ENCODE measurements around the gene DNAAF5.

DNAAF5 gene

GRCh38 chr7:770741-771166 lies 44.3 kb downstream of the DNAAF5 start:
- no peak for DNase-seq

DNA sequence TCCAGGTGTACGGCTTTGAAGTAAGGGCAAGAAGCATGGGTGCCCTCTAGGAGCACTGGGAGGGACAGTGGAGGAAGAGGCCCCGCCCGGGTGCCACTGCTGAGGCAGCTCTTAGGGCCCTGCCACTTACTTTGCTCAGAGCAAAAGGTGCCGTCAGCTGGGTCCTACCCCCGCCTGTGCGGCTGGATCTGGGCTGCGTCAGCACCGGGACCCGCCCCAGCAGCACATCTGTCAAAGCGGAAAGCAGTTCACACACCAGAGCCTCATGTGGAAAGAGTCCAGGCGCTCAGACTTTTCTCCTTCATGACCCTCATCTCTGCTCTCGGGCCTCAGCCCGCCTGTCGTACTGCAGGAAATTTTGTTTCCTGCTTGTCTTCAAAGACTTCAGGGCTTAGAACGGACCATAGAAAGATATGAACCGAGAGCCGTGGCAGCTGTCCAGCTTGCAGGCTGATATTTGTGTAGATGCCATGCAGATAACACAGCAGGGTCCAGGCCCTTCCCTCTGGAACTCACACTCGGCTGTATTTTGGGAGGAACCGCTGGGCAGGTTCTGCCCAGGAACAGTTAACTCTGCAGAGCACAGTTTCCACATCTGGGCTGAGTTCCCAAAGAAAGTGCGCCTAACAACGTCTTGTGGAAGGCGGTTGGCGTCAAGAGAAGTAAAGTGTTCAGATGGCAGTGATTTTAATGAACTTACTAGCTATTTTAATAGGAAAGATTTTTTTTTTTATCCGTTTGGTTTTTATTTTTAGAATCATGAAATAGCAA lies 44.9 kb downstream of the DNAAF5 start:
- DNase-seq, result no peak

GRCh38 chr7:772005-772294 lies 45.5 kb downstream of the DNAAF5 start:
- DNase-seq, result no peak

DNA sequence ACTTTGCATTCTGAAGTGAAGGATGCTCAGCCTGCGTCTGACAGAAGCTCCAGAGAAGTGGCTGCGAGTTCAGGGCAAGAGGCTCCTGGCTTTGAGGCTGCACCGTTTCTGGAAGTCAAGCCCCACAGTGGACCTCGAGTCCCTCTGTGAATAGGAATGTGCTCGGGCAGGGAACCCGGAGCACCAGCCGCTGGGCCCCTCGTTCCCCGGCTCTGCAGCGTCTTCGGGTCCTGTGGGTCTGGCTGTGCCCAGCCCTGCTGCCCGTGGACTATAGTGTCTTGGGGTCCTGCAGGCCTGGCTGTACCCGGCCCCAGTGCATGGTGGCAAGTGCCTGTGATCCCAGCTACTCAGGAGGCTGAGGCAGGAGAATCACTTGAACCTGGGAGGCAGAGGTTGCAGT lies 45.9 kb downstream of the DNAAF5 start:
- DNase-seq, result no peak

GRCh38 chr7:772861-773621 lies 46.5 kb downstream of the DNAAF5 start:
- DNase-seq, result no peak

DNA sequence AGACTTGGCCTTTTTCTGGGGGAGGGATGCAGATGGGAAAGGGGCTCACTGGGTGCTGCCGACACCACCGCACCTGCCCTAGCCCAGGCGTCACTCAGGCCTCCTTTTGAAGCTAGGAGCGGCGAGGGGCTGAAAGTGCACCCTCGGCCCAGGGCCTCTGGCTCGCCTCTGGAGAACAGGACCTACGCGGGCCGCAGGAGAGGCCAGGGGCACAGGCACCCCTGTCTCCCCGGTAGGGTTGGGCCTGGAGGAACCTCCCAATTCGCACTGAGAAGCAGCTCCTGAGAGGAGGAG lies 47.1 kb downstream of the DNAAF5 start:
- DNase-seq, result no peak

DNA sequence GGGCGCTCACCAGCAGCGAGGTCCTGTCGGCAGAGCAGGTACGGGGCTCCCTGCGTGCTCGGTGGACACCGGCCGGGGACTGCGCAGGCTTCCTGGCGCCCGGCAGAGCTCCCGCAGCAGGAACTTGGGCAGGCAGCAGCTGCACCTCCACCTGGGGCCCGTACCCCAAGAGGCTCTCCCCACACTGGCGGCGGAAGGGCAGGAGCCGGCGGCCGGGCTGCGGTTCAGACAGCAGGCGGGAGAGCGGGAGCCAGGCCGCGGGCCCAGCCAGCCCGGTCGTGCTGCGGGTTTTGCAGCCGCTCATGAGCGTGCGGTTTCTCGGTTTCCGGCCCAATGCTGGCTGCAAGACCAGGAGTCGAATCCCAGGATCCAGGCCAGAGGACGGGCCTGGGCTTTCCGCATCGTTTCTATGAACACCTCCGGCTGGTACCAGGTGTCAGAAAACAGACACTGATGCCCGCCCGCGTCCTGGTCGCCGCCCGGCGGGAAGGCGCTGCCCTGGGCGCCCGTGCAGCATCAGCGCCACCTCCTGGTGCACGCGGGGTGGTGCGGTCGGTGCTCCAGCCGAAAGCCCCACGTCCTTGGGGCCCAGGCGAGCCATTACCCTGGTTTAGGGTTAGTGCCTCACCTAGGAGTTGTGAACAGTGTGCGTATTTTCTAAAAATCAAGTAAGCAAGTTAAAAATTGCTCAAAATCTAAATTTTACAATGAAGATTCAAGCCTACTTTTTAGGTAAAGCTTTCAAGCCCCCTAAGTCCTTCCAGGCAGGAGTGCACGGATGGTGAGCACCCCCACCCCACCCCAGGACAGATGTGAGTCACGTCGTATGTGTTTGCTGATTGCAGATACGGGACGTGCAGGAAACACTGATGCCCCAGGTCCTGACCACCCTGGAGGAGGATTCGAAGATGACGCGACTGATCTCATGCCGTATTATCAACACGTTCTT lies 47.9 kb downstream of the DNAAF5 start:
- peak; percentile 71 for DNase-seq

DNA sequence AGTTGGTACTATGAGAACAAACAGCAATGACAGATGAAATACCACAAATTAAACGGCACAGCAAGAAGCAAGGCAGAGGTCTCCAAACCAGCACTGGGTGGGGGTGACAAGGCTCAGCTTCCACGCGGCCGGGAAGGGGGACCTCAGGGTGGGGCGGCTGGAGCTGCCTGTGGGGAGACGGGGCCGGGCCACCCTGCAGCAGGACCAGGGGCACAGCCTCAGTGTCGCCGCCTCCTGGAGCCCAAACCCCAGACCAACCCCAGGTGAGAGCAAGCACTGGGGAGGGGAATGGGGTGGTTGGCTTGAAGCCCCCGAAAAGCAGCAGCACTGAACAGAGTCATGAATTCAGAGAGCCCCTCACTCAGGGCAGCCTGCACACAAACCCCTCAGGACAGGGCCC lies 49.9 kb downstream of the DNAAF5 start:
- no peak for DNase-seq

- DNase-seq, result no peak
Measured at GRCh38 chr7:776992-777727, 50.7 kb downstream of the DNAAF5 start.

DNA sequence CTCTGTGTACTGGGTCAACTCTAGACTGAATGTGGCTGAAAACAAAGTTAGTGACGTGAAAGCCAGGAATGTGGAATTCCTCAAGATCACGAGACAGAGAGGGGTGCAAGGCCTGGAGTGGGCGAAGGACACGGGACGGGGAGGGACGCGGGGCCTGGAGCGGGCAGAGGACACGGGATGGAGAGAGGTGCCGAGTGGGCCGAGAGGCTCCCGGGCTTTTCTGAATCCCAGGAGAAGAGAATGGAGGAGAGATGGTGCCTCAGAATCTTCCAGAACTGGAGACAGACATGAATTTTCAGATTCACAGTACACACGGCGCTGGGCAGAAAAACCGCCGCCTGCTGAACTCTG lies 51.2 kb downstream of the DNAAF5 start:
- DNase-seq, result no peak

DNA sequence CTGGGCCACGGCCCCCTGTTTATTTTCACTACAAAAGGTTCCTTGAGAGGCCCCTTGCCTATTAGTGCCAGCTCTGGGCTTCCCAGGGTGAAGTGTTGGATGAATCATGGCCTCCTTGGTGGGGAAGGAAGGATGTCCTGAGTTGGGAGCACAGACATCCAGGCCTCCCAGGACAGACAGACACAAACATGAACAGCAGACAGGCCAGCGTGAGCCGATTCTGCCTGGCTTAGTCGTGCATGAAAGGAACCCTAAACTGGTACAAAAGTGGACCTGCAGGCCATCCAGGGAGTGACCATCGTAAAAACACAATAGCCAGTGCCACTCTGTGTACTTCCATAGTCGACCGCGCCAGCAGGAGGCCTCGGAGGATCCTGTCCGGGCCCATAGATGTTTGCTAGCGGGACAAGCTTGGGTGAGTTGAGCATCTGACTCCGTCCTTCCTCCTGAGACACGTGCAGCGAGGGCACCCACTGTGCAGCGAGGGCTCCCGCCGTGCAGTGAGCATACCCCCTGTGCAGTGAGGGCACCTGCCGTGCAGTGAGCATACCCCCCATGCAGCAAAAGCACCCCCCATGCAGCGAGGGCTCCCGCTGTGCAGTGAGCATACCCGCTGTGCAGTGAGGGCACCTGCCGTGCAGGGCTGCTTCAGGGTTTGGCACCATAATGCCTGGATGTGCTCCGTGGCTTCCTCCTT lies 51.9 kb downstream of the DNAAF5 start:
- no peak for DNase-seq

DNA sequence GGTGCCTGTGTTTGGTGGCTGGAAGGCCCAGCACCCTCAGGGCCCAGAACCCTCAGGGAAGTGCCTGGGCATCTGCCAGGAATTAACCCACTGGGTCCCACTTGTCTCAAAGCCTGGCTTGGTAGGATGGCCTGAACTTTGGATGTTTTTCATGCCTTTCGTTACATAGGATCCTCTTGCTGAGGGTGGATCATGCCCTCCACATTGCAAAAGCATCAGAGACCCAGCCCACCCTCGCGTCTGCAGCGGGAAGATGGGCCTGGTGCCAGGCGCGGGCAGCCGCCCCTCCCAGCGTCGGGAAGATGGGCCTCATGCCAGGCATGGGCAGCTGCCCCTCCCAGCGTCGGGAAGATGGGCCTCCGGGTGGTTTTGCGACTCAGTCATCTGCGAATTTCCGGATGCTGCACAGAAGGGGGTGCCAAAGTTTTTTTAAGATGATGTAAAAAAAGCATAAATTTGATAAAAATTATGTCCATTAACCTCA lies 52.5 kb downstream of the DNAAF5 start:
- no peak for DNase-seq

GRCh38 chr7:779480-779879 lies 53.0 kb downstream of the DNAAF5 start:
- DNase-seq, result no peak

DNA sequence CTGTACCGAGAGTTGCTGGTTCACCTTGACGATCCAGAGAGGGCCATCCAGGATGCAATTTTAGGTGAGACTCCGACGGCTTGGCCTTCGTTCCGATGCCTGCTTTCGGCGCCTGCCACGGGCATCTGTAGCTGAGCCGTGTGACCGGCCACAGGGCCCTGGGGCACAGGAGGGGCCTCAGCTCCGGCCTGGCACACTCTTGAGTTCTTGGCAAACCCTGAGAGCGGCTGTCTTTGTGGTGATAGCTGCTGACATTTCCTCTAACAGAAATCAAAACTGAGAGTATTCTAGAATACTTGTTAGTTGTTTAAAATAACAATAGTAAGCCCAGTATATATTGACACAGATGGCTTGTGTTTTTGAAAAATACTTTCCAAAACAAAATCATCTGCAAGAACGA lies 53.6 kb downstream of the DNAAF5 start:
- no peak for DNase-seq

GRCh38 chr7:780516-780915 lies 54.0 kb downstream of the DNAAF5 start:
- DNase-seq, result no peak

DNA sequence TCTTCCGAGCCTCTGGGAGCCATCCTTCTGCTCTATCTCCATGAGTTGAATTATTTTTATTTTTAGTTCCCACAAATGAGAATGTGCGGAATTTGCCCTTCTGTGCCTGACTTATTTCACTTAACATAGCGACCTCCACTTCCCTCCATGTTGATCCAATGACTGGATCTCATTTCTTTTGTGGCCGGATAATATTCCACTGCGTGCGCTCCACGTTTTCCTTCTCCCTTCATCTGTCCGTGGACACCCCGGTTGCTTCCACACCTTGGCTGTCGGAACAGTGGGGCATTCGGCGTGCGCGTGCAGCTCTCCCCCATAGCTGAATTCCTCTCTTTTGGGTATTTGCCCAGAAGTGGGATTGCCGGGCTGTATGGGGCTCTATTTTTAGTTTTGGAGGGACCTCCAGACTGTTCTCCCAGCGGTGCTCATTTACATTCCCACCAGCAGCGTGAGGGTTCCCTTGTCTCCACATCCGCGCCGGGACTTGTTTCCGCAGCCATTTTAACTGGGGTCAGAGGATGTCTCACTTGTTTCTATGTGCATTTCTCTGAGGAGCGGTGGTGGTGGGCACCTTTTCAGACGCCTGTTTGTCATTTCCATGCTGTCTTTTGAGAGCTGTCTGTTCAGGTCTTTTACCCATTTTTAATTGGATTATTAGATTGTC lies 54.8 kb downstream of the DNAAF5 start:
- DNase-seq, result no peak

DNA sequence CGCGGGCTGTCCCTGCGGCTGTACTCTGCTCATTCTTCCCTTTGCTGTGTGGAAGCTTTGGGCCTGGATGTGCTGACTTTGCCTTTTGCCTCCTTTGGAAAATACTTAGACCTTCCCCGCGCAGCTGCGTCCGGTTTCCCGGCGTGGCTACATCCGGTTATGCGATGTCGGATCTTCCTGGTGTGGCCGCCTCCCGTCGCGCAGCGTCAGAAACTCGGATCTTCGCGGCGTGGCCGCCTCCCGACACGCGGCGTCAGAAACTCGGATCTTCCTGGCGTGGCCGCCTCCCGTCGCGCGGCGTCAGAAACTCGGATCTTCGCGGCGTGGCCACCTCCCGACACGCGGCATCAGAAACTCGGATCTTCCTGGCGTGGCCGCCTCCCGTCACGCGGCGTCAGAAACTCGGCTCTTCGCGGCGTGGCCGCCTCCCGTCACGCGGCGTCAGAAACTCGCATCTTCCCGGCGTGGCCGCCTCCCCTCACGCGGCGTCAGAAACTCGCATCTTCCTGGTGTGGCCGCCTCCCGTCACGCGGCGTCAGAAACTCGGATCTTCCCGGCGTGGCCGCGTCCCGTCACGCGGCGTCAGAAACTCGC lies 55.5 kb downstream of the DNAAF5 start:
- no peak for DNase-seq

GRCh38 chr7:782718-783449 lies 56.4 kb downstream of the DNAAF5 start:
- DNase-seq, result no peak

- DNase-seq, result no peak
Measured at GRCh38 chr7:783556-784490, 57.3 kb downstream of the DNAAF5 start.

Measured in stimulated activated CD4-positive, alpha-beta T cell treated with anti-CD3 and anti-CD28 coated beads, Interleukin-12 subunit alpha, Interleukin-12 subunit beta, amount 100 ng/mL, for 4 hours (primary cell).